Measurements from ENCODE around the gene SOCS6. TPM values are rescaled to one million over a fixed set of nuclear protein-coding genes. Genes with fewer than 3 reads are reported as not detected.

The SOCS6 gene
- polyA plus RNA-seq, 3 donors, result 4.8 to 6.1 (median 4.8) TPM

DNA sequence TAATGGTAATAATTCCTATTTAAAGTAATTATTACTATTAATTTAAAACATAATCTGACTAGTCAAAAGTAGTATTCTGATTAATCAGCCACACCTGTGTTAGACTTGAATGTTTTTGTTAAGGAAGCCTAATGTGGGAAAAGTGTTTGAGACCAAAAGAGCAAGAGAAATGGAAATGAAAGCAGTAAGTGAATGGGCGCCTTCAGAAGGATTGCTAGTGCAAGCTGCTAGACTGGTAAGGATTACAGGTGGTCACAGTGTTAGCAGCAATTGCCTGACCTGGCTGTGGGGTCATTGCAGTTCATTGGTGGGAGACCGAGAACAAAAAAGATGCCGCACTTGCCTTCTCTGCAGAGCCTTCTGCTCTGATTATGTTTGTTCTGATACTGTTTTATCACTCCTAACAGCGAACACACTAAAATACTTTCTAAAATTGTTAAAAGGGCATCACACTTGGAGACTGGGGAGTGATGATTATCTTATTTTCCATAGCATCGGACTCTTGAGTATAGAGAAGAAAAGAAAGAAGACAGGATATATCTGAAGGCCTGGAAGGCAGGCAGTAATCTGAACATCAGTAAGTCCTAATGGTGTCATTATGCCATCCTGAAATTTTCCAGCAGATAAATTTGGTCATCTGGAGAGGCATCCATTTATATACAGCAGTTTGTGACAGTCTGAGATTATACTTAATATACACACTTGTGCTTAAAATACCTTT, 5.8 kb downstream of the SOCS6 start:
- Histone ChIP-seq H3K27ac (ENCODE audit: low read depth in 1 of 2, low read length in 2 of 2) (no peak overlapping the region), H4K20me1 (ENCODE audit: insufficient read depth, low read length) (peaks cover 91% of the 10 kb centered on the region), H3K79me2 (ENCODE audit: insufficient read depth, low read length) (peaks cover 98% of the 10 kb centered on the region), H3K4me1 (ENCODE audit: control insufficient read depth in 1 of 2, insufficient read depth in 2 of 2, low read length in 2 of 2) (peaks cover 41 to 45% of the 10 kb centered on the region in 2 donors), H3K27me3 (ENCODE audit: control insufficient read depth in 2 of 2, insufficient read depth in 2 of 2, low read length in 2 of 2) (no peaks in the 10 kb centered on the region), H3K36me3 (replicated peaks in 1 of 2; ENCODE audit: control insufficient read depth in 1 of 2, insufficient read depth in 2 of 2, low read length in 2 of 2) (no peaks in the 10 kb centered on the region), H3K9ac (ENCODE audit: insufficient read depth, low read length, poor library complexity, severe bottlenecking) (no peak overlapping the region), H2AFZ (ENCODE audit: insufficient read depth, low read depth, low read length, poor library complexity, severe bottlenecking) (no peak overlapping the region), H3K4me3 (replicated peaks in 1 of 3; ENCODE audit: low read depth in 2 of 3, low read length in 3 of 3) (no peak overlapping the region), H3K4me2 (replicated peaks; ENCODE audit: extremely low read depth, low read length, poor library complexity, severe bottlenecking) (no peak overlapping the region), H3K9me3 (replicated peaks in 1 of 2; ENCODE audit: control insufficient read depth in 1 of 2, insufficient read depth in 1 of 2, low read length in 2 of 2) (no peaks in the 10 kb centered on the region)
- intact Hi-C loops (cut with micrococcal nuclease), result no loop called here
- H3K36me3 Mint-ChIP-seq, result peaks cover 0 to 14% of the 10 kb centered on the region in 2 donors
- DNase-seq, result no peak
- TF ChIP-seq, protein P1, sequence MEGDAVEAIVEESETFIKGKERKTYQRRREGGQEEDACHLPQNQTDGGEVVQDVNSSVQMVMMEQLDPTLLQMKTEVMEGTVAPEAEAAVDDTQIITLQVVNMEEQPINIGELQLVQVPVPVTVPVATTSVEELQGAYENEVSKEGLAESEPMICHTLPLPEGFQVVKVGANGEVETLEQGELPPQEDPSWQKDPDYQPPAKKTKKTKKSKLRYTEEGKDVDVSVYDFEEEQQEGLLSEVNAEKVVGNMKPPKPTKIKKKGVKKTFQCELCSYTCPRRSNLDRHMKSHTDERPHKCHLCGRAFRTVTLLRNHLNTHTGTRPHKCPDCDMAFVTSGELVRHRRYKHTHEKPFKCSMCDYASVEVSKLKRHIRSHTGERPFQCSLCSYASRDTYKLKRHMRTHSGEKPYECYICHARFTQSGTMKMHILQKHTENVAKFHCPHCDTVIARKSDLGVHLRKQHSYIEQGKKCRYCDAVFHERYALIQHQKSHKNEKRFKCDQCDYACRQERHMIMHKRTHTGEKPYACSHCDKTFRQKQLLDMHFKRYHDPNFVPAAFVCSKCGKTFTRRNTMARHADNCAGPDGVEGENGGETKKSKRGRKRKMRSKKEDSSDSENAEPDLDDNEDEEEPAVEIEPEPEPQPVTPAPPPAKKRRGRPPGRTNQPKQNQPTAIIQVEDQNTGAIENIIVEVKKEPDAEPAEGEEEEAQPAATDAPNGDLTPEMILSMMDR (IDR thresholded peaks at IDR 0.05), result no peak
- H3K4me1 Mint-ChIP-seq, result peaks cover 56% of the 10 kb centered on the region
- H3K4me3 Mint-ChIP-seq, result no peak overlapping the region
- H3K27me3 Mint-ChIP-seq (ENCODE audit: low read depth in 3 of 3), result peaks cover 0 to 2% (median 1%) of the 10 kb centered on the region in 3 donors
- no peak overlapping the region for H3K27ac Mint-ChIP-seq
- 91% methylated on average over 1 of the region's 5 CpGs for WGBS (ENCODE audit: insufficient coverage)
- no peaks in the 10 kb centered on the region for H3K9me3 Mint-ChIP-seq

DNA sequence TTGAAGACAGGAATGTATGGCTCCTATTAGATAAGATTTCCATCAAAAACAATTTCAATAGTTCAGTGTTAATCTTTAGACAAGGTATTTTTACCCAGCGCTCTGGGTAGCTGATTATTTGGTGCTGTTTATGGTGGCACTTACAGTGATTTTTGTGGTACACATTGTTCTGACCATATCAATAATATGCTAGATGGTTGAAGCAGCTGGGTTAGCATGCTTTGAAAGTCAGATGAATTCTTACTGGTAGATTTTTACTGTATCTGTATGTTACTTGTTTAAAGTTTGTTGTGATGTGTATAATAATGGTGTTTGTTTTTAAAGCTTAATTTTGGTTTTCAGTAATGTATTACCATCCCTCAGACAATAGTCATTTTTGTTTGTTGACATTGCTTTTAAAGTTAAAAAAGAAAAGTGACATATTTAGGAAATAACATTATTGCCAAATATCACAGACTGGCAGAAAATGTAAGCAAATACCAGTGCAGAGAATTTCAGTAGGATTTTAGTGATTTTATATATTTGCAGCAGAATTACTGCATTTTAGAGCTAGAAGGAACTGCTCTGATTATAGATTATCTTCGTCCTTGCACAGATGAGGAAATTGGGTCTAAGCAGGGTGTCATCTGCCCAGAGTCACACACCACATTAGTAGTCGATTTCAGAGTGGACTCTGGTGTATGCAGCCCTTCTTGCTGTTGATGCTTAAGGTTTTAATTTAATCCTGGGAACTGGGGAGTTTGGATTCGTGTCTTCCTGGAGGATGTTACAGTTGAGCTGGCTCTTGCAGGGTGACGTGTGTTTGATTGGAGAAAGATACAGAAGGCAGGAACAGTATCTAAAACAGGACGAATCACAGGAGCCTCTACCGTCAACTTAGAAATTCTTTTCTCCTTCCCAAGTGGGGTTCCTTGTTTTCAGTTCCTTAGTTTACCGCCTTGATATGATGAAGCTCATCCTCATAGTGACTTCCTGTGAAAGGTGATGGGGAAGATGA, 6.6 kb downstream of the SOCS6 start:
- H3K79me2 ChIP-seq (ENCODE audit: insufficient read depth, low read length), result peaks cover 98% of the 10 kb centered on the region

More for the DNA sequence above, 6.6 kb downstream of the SOCS6 start:
- Histone ChIP-seq H3K36me3 (replicated peaks in 1 of 2; ENCODE audit: control insufficient read depth in 1 of 2, insufficient read depth in 2 of 2, low read length in 2 of 2) (no peaks in the 10 kb centered on the region), H4K20me1 (ENCODE audit: insufficient read depth, low read length) (peaks cover 97% of the 10 kb centered on the region), H3K9me3 (replicated peaks in 1 of 2; ENCODE audit: control insufficient read depth in 1 of 2, insufficient read depth in 1 of 2, low read length in 2 of 2) (no peaks in the 10 kb centered on the region), H3K4me2 (replicated peaks; ENCODE audit: extremely low read depth, low read length, poor library complexity, severe bottlenecking) (no peak overlapping the region), H3K9ac (ENCODE audit: insufficient read depth, low read length, poor library complexity, severe bottlenecking) (no peak overlapping the region), H3K27ac (ENCODE audit: low read depth in 1 of 2, low read length in 2 of 2) (no peak overlapping the region), H3K4me3 (replicated peaks in 1 of 3; ENCODE audit: low read depth in 2 of 3, low read length in 3 of 3) (no peak overlapping the region), H3K4me1 (ENCODE audit: control insufficient read depth in 1 of 2, insufficient read depth in 2 of 2, low read length in 2 of 2) (peaks cover 33 to 37% of the 10 kb centered on the region in 2 donors), H3K27me3 (ENCODE audit: control insufficient read depth in 2 of 2, insufficient read depth in 2 of 2, low read length in 2 of 2) (no peaks in the 10 kb centered on the region), H2AFZ (ENCODE audit: insufficient read depth, low read depth, low read length, poor library complexity, severe bottlenecking) (no peak overlapping the region)
- DNase-seq, result no peak
- peak overlapping the region in 1 of 2 donors; percentile 13 for H3K4me3 Mint-ChIP-seq
- TF ChIP-seq, protein P1 (IDR thresholded peaks at IDR 0.05), result no peak
- no peaks in the 10 kb centered on the region for H3K9me3 Mint-ChIP-seq
- H3K27ac Mint-ChIP-seq, result peak overlapping the region in 3 of 7 donors; percentile 2 to 55 (median 16)
- intact Hi-C loops (cut with micrococcal nuclease), result no loop called here
- H3K4me1 Mint-ChIP-seq, result peaks cover 47% of the 10 kb centered on the region
- H3K27me3 Mint-ChIP-seq (ENCODE audit: low read depth in 3 of 3), result peaks cover 0 to 2% (median 1%) of the 10 kb centered on the region in 3 donors
- WGBS (ENCODE audit: insufficient coverage), result no CpG with 5 or more reads among the region's 8 CpGs
- H3K36me3 Mint-ChIP-seq, result peaks cover 0 to 10% of the 10 kb centered on the region in 2 donors
